ENCODE measurements around the gene RNF19B. TPM values are rescaled to one million over a fixed set of nuclear protein-coding genes. Genes with fewer than 3 reads are reported as not detected.

RNF19B gene
- total RNA-seq, 2 donors from 2014 or later = 17.8 TPM

GRCh38 chr1:33012165-33012564, 47.6 kb upstream of the RNF19B start:
- Histone ChIP-seq H3K9ac (ENCODE audit: extremely low read depth, low read length, poor library complexity, severe bottlenecking) (no peak overlapping the region), H3K4me1 (ENCODE audit: control insufficient read depth, insufficient read depth, low read length) (peaks cover 21% of the 10 kb centered on the region), H3K27ac (ENCODE audit: low read depth, low read length) (no peak overlapping the region), H3K4me3 (ENCODE audit: low read length) (no peak overlapping the region), H3K36me3 (ENCODE audit: control insufficient read depth, insufficient read depth, low read length) (peaks cover 58% of the 10 kb centered on the region), H3K27me3 (ENCODE audit: control insufficient read depth, insufficient read depth, low read length, poor library complexity, severe bottlenecking) (no peaks in the 10 kb centered on the region), H3K9me3 (ENCODE audit: control insufficient read depth, low read length) (no peaks in the 10 kb centered on the region)
- H3K4me1 Mint-ChIP-seq = peaks cover 39% of the 10 kb centered on the region
- no peaks in the 10 kb centered on the region for H3K9me3 Mint-ChIP-seq
- no peak for DNase-seq
- no peak overlapping the region for H3K27ac Mint-ChIP-seq
- WGBS, 2 experiments (ENCODE audit: insufficient coverage in 1 of 2, insufficient read length in 1 of 2) = 87 to 95% methylated on average over 3 of the region's 3 CpGs
- H3K36me3 Mint-ChIP-seq (ENCODE audit: low read depth) = peaks cover 52% of the 10 kb centered on the region
- H3K27me3 Mint-ChIP-seq (ENCODE audit: insufficient read depth) = no peaks in the 10 kb centered on the region
- no peak for TF ChIP-seq CTCF (conservative IDR thresholded peaks at IDR 0.05)
- H3K4me3 Mint-ChIP-seq = no peak overlapping the region

GRCh38 chr1:33010932-33011731, 46.5 kb upstream of the RNF19B start:
- no peak overlapping the region for H3K27ac Mint-ChIP-seq

GRCh38 chr1:33009561-33009960, 45.0 kb upstream of the RNF19B start:
- no peak overlapping the region for H3K27ac ChIP-seq (ENCODE audit: low read depth, low read length)
- Mint-ChIP-seq H3K4me3 (no peak overlapping the region), H3K9me3 (no peaks in the 10 kb centered on the region), H3K4me1 (peaks cover 51% of the 10 kb centered on the region), H3K27ac (no peak overlapping the region), H3K27me3 (ENCODE audit: insufficient read depth) (no peaks in the 10 kb centered on the region), H3K36me3 (ENCODE audit: low read depth) (peaks cover 50% of the 10 kb centered on the region)
- no peak overlapping the region for H3K9ac ChIP-seq (ENCODE audit: extremely low read depth, low read length, poor library complexity, severe bottlenecking)
- H3K36me3 ChIP-seq (ENCODE audit: control insufficient read depth, insufficient read depth, low read length) = peaks cover 57% of the 10 kb centered on the region
- no peak overlapping the region for H3K4me3 ChIP-seq (ENCODE audit: low read length)
- TF ChIP-seq CTCF (conservative IDR thresholded peaks at IDR 0.05) = no peak
- no peak for DNase-seq
- H3K4me1 ChIP-seq (ENCODE audit: control insufficient read depth, insufficient read depth, low read length) = peaks cover 35% of the 10 kb centered on the region
- no peaks in the 10 kb centered on the region for H3K9me3 ChIP-seq (ENCODE audit: control insufficient read depth, low read length)
- no peaks in the 10 kb centered on the region for H3K27me3 ChIP-seq (ENCODE audit: control insufficient read depth, insufficient read depth, low read length, poor library complexity, severe bottlenecking)
- 79 to 100% methylated on average over 1 of the region's 1 CpG for WGBS, 2 experiments (ENCODE audit: insufficient coverage in 1 of 2, insufficient read length in 1 of 2)

More at GRCh38 chr1:33010932-33011731, 46.5 kb upstream of the RNF19B start:
- H3K27me3 ChIP-seq (ENCODE audit: control insufficient read depth, insufficient read depth, low read length, poor library complexity, severe bottlenecking) = no peaks in the 10 kb centered on the region
- no peak for TF ChIP-seq CTCF (conservative IDR thresholded peaks at IDR 0.05)
- Mint-ChIP-seq H3K27me3 (ENCODE audit: insufficient read depth) (no peaks in the 10 kb centered on the region), H3K4me1 (peaks cover 46% of the 10 kb centered on the region), H3K4me3 (no peak overlapping the region), H3K9me3 (no peaks in the 10 kb centered on the region), H3K36me3 (ENCODE audit: low read depth) (peaks cover 50% of the 10 kb centered on the region)
- H3K9ac ChIP-seq (ENCODE audit: extremely low read depth, low read length, poor library complexity, severe bottlenecking) = no peak overlapping the region
- peaks cover 25% of the 10 kb centered on the region for H3K4me1 ChIP-seq (ENCODE audit: control insufficient read depth, insufficient read depth, low read length)
- peaks cover 57% of the 10 kb centered on the region for H3K36me3 ChIP-seq (ENCODE audit: control insufficient read depth, insufficient read depth, low read length)
- no peak for DNase-seq
- H3K9me3 ChIP-seq (ENCODE audit: control insufficient read depth, low read length) = no peaks in the 10 kb centered on the region
- H3K4me3 ChIP-seq (ENCODE audit: low read length) = no peak overlapping the region
- WGBS, 2 experiments (ENCODE audit: insufficient coverage in 1 of 2, insufficient read length in 1 of 2) = 93 to 97% methylated on average over 4 to 5 of the region's 5 CpGs
- no peak overlapping the region for H3K27ac ChIP-seq (ENCODE audit: low read depth, low read length)
